ENCODE measurements around the gene PNMA6F.
"Not testable (repeated sequence)": the region's sequence is repeated elsewhere in the genome, so short reads cannot be mapped to it uniquely, and the experiment has no call there.

- TF ChIP-seq CTCF (IDR thresholded peaks at IDR 0.05; ENCODE audit: control extremely low read depth in 1 of 3, insufficient read depth in 1 of 3, low read depth in 1 of 3, low read length in 3 of 3); HDAC6 (IDR thresholded peaks at IDR 0.05; ENCODE audit: low read depth, low read length); USF2 (IDR thresholded peaks at IDR 0.05; ENCODE audit: low read length); GTF2F1 (IDR thresholded peaks at IDR 0.05; ENCODE audit: borderline replicate concordance, low read depth, low read length); TEAD4 (IDR thresholded peaks at IDR 0.05; ENCODE audit: low read depth, low read length); POLR2A (IDR thresholded peaks at IDR 0.05; ENCODE audit: control extremely low read depth in 1 of 2, low read depth in 2 of 2, low read length in 2 of 2); MAFK (IDR thresholded peaks at IDR 0.05; ENCODE audit: low read depth, low read length); YY1 (IDR thresholded peaks at IDR 0.05; ENCODE audit: low read depth, low read length): not testable (repeated sequence)
Measured at GRCh38 chrX:153283982-153284381, 37.6 kb downstream of the PNMA6F start.

Data from H1 (cell line).